Kidney (tissue), 14 donors: Measurements from ENCODE around the gene SHPK. TPM values are rescaled to one million over a fixed set of nuclear protein-coding genes. Genes with fewer than 3 reads are reported as not detected.

Source experiments
- DNase-seq, 5 donors: peaks; one replicate each; pipeline ENCODE4 v3.0.0-alpha.2; 2013 to 2020
- FAIRE-seq: peaks from 2 replicates; lab custom pipeline; 2012; peaks lifted over from hg19 to GRCh38; lab: Jason Lieb, UNC
- H3K27ac ChIP-seq, 2 donors: one replicate each; pipeline ENCODE4 v1.7.0; 2013; ENCODE audit warnings: low read depth in 2 of 2, low read length in 2 of 2, inconsistent platforms in 1 of 2
- H3K27me3 ChIP-seq: one replicate; pipeline ENCODE4 v1.7.1; 2013; ENCODE audit warnings: low read length, inconsistent platforms; ENCODE audit not compliant: control insufficient read depth, insufficient read depth
- H3K36me3 ChIP-seq, 3 donors: one replicate each; pipeline versions ENCODE4 v1.7.0 to v1.7.1; 2013; ENCODE audit warnings: low read length in 3 of 3, control low read depth in 1 of 3, inconsistent platforms in 1 of 3; ENCODE audit not compliant: insufficient read depth in 3 of 3, control insufficient read depth in 2 of 3
- H3K4me1 ChIP-seq, 3 donors: one replicate each; pipeline versions ENCODE4 v1.7.0 to v1.7.1; 2013; ENCODE audit warnings: low read length in 3 of 3, inconsistent platforms in 1 of 3, low read depth in 1 of 3; ENCODE audit not compliant: control insufficient read depth in 2 of 3, insufficient read depth in 2 of 3
- H3K4me3 ChIP-seq, 3 donors: one replicate each; pipeline versions ENCODE4 v1.7.0 to v1.8.1; 2013; ENCODE audit warnings: low read length in 3 of 3, control low read depth in 1 of 3, inconsistent platforms in 1 of 3
- H3K9ac ChIP-seq, 3 donors: one replicate each; pipeline versions ENCODE4 v1.7.0 to v1.7.1; 2013; ENCODE audit warnings: low read length in 3 of 3, control low read depth in 1 of 3, inconsistent platforms in 1 of 3
- H3K9me3 ChIP-seq, 3 donors: one replicate each; pipeline versions ENCODE4 v1.7.0 to v1.7.1; 2013; ENCODE audit warnings: low read length in 3 of 3, control low read depth in 1 of 3, inconsistent platforms in 1 of 3; ENCODE audit not compliant: control insufficient read depth in 2 of 3, insufficient read depth in 1 of 3
- CTCF ChIP-seq: IDR thresholded peaks from 3 replicates; pipeline ENCODE4 v1.5.1; 2012; ENCODE audit warnings: mild to moderate bottlenecking, moderate library complexity, borderline replicate concordance; ENCODE audit not compliant: insufficient read depth; ENCODE audit errors: extremely low read depth
- intact Hi-C: fragments of 100-400 bp; cut with DNase I; formaldehyde crosslinking; loops from one replicate; pipeline ENCODE4 v1.11.1; 2022
- polyA plus RNA-seq: library from polyadenylated mRNA; stranded (reverse); fragments of 350-450 nt; fragmentation: Illumina TruSeq; extraction: RNeasy Lipid Tissue Mini Kit (QIAGEN cat#74804); gene quantifications from one replicate; pipeline ENCODE4 v1.2.3, GENCODE V29; 2014; ENCODE audit warnings: low read depth, low replicate concordance; ENCODE audit not compliant: insufficient read depth
- total RNA-seq: library from RNA; stranded (reverse); fragmentation: NEBNext Ultra II Directional; extraction: Animal tissue kit (Norgen Biotek cat#: 25700); gene quantifications from one replicate; pipeline ENCODE4 v1.2.1, GENCODE V29; 2021
- donor health status: control.
- donor health status: control.
- donor health status: control.
- donor health status: control.
- donor health status: control.
- donor health status: DM: yes; HTN: yes; CAD: no.
- donor health status: Normal renal cell carcinoma (clear cell type).

SHPK gene
- total and polyA plus RNA-seq, 2 donors from 2014 or later: 9.2 to 17.5 TPM

- no peak for FAIRE-seq
- TF ChIP-seq CTCF: no peak
- intact Hi-C loops: no loop called here
- Histone ChIP-seq H3K27me3 (no peaks in the 10 kb centered on the region), H3K27ac (no peak overlapping the region), H3K9me3 (no peaks in the 10 kb centered on the region), H3K4me1 (peaks cover 0 to 12% (median 9%) of the 10 kb centered on the region in 3 donors), H3K4me3 (no peak overlapping the region), H3K36me3 (peaks cover 0 to 3% (median 0%) of the 10 kb centered on the region in 3 donors), H3K9ac (no peak overlapping the region)
- DNase-seq: no peak
These were observed 21.5 kb upstream of the SHPK start for GRCh38 chr17:3657588-3657869.

DNA sequence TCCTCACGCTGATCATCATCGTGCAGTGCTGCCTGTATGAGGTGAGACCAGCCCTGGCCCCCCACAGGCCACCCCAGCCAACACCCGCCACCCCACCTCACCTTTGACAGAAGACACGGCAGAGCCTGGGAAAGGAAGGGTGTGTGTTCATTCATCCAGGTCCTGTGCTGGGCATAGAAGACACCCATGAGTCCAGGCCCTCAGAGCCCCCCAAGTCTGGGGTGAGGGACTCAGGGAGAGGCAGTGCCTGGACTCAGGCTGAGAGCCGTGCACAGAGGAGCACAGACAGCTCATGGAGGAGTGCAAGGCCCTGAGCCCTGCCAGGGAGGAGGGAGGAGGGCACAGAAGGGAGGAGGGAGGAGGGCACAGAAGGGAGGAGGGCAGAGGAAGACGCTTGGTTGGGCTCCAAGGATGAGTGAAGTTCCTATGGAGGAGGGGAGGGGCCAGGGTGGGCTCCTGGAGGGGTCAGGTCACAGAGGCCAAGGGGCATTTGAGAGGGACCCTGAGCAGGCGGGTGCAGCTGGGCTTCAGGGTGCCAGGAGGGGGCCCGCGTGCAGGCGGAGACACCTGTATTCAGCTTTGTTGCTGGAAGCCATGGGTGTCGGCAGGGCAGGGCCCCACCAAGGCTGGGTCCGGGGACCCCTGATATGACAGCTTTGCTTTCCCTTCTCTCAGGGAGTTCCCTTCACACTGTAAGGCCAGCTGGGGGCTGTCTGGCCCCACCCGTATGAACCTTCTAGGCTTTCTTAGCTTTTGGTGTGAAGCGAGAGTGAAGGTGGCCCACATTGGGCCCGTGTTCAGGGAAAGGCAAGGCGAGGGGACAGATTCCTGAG is 20.9 kb upstream of the SHPK start:
- no peak for TF ChIP-seq CTCF
- H3K4me3 ChIP-seq: no peak overlapping the region
- H3K36me3 ChIP-seq: peaks cover 0 to 3% (median 0%) of the 10 kb centered on the region in 3 donors
- DNase-seq (no peak), FAIRE-seq (no peak)
- H3K9ac ChIP-seq: no peak overlapping the region
- no peaks in the 10 kb centered on the region for H3K9me3 ChIP-seq
- intact Hi-C loops: no loop called here
- no peaks in the 10 kb centered on the region for H3K27me3 ChIP-seq
- H3K27ac ChIP-seq: no peak overlapping the region
- H3K4me1 ChIP-seq: peaks cover 0 to 12% (median 9%) of the 10 kb centered on the region in 3 donors

DNA sequence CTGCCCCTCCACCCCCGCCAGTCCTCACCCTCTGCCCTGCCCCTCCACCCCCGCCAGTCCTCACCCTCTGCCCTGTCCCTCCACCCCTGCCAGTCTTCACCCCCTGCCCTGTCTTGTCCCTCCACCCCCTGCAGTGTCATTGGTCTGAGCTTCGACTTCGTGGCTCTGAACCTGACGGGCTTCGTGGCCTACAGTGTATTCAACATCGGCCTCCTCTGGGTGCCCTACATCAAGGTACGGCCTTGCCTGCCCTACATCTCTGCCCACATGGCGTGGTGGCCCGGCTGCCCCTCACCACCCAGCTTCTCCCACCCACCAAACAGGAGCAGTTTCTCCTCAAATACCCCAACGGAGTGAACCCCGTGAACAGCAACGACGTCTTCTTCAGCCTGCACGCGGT is 20.3 kb upstream of the SHPK start:
- intact Hi-C loops: no loop called here
- no peak for TF ChIP-seq CTCF
- Histone ChIP-seq H3K4me1 (peaks cover 0 to 11% (median 7%) of the 10 kb centered on the region in 3 donors), H3K27ac (no peak overlapping the region), H3K27me3 (no peaks in the 10 kb centered on the region), H3K4me3 (no peak overlapping the region), H3K9ac (no peak overlapping the region), H3K9me3 (no peaks in the 10 kb centered on the region), H3K36me3 (peaks cover 0 to 3% (median 0%) of the 10 kb centered on the region in 3 donors)
- no peak for DNase-seq
- no peak for FAIRE-seq
